Hepatocyte (in vitro differentiated cells): Measurements from ENCODE around the gene CD80.

Source experiments
- CTCF ChIP-seq: fragments of 200-600 bp; sonication (generic); IDR thresholded peaks from 2 replicates; pipeline ENCODE4 v1.5.1; 2016; ENCODE audit warnings: antibody characterized with exemption, mild to moderate bottlenecking; ENCODE audit not compliant: poor library complexity
- EZH2 ChIP-seq: fragments of 200-600 bp; sonication (generic); IDR thresholded peaks from 2 replicates; pipeline ENCODE4 v1.6.1; 2016; ENCODE audit warnings: antibody characterized with exemption, mild to moderate bottlenecking, borderline replicate concordance
- EZH2phosphoT487 ChIP-seq: fragments of 200-600 bp; sonication (generic); IDR thresholded peaks from one replicate; pipeline ENCODE4 v1.6.1; 2018; ENCODE audit warnings: antibody characterized with exemption, mild to moderate bottlenecking, low read depth, moderate library complexity; ENCODE audit not compliant: unreplicated experiment, severe bottlenecking

- TF ChIP-seq CTCF (no peak), EZH2phosphoT487 (no peak), EZH2 (no peak)
These were observed 29.0 kb downstream of the CD80 start for GRCh38 chr3:119530456-119530855.
